H1 (cell line): ENCODE data around the gene DNASE2B. TPM values are rescaled to one million over a fixed set of nuclear protein-coding genes. Genes with fewer than 3 reads are reported as not detected.

Experiments used
- BACH1 ChIP-seq: IDR thresholded peaks from 2 replicates; pipeline ENCODE4 v1.6.1; 2012; ENCODE audit warnings: low read length, improper control_type of control experiment
- CBX8 ChIP-seq: fragments of 300-800, 300-1000 bp; sonication (generic); IDR thresholded peaks from 2 replicates; pipeline ENCODE4 v1.7.1; 2016; ENCODE audit warnings: low read depth, low read length, borderline replicate concordance
- POLR2AphosphoS5 ChIP-seq: IDR thresholded peaks from 2 replicates; pipeline ENCODE4 v1.6.1; 2011; ENCODE audit warnings: low read depth, low read length
- TAF1 ChIP-seq: IDR thresholded peaks from 2 replicates; pipeline ENCODE4 v1.6.1; 2011; ENCODE audit warnings: mild to moderate bottlenecking, low read depth, low read length
- polyA plus RNA-seq, 7 experiments: library from polyadenylated mRNA; depleted of rRNA in 3 of 7; stranded (reverse) in 5 of 7; unstranded in 2 of 7; fragments of >200 nt in 5 of 7; fragments of 200-250 nt in 2 of 7; gene quantifications; 1 replicate in 5 of 7; 2 replicates in 1 of 7; 4 replicates in 1 of 7; pipeline versions ENCODE4 v1.2.1 to v1.2.3, GENCODE V29; 2011 to 2013; ENCODE audit warnings: missing spikeins in 2 of 7, mixed read lengths in 2 of 7
- total RNA-seq: library from RNA; stranded (reverse); fragmentation: NEBNext Ultra II Directional; extraction: Animal tissue kit (Norgen Biotek cat#: 25700); gene quantifications from 2 replicates; pipeline ENCODE4 v1.2.1, GENCODE V29; 2021
- TF ChIP-seq, protein P1 (sequence below): fragments of 300-600 bp; sonication (generic); IDR thresholded peaks from 2 replicates; pipeline ENCODE4 v1.7.1; 2012; ENCODE audit warnings: low read length, moderate library complexity, mild to moderate bottlenecking, inconsistent platforms; ENCODE audit not compliant: insufficient replicate concordance

DNASE2B gene
- total and polyA plus RNA-seq, 2 of the 8 experiments (the other 6 are each of a cell fraction or from before 2014, with no cell fraction given) = not detected

DNA sequence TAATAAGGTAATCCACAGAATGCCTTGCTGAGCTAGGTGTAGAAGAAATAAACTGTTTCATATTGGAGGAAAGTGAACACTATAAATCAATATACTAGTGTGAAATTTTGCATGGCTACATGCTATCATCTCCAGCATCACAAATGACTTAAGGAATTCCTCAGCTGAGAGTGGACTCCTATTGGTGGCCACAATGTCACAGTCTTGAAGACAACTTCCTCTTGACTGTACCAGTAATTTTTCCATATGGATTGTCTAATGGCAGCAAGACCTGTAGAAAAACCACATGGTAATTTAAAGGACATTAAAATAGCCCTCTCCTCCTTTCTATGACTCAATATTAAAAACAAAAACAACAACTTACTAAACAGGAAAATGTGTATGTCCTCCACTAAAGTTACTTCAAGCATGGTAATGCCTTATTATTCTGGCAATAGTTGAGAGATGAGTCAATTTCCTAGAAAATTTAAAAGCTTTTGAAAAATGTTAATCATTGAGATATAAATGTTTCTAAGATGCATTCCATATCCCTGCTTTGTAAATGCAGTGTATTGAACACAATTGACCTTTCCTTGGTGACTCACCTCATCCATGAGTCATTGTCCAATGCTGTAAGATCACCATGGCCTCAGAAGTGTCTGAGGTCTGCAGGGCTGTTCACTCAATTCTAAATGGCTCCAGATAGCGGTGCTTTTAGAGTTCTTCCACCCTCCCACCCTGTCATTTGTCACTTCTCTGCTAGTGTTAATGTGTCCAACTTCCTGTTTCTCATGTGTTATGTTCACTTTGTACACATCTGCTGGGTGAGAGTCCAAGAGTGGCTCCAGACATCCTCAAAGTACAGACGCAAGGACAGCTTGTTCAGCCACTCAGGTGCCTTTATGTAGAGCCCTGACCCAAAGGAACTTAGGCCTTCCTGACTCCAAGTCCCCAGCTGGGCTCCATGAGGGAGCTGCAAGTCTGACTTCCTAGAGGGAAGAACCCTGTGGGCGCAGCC lies 32.8 kb upstream of the DNASE2B start (continued):
- TF ChIP-seq, protein P1, sequence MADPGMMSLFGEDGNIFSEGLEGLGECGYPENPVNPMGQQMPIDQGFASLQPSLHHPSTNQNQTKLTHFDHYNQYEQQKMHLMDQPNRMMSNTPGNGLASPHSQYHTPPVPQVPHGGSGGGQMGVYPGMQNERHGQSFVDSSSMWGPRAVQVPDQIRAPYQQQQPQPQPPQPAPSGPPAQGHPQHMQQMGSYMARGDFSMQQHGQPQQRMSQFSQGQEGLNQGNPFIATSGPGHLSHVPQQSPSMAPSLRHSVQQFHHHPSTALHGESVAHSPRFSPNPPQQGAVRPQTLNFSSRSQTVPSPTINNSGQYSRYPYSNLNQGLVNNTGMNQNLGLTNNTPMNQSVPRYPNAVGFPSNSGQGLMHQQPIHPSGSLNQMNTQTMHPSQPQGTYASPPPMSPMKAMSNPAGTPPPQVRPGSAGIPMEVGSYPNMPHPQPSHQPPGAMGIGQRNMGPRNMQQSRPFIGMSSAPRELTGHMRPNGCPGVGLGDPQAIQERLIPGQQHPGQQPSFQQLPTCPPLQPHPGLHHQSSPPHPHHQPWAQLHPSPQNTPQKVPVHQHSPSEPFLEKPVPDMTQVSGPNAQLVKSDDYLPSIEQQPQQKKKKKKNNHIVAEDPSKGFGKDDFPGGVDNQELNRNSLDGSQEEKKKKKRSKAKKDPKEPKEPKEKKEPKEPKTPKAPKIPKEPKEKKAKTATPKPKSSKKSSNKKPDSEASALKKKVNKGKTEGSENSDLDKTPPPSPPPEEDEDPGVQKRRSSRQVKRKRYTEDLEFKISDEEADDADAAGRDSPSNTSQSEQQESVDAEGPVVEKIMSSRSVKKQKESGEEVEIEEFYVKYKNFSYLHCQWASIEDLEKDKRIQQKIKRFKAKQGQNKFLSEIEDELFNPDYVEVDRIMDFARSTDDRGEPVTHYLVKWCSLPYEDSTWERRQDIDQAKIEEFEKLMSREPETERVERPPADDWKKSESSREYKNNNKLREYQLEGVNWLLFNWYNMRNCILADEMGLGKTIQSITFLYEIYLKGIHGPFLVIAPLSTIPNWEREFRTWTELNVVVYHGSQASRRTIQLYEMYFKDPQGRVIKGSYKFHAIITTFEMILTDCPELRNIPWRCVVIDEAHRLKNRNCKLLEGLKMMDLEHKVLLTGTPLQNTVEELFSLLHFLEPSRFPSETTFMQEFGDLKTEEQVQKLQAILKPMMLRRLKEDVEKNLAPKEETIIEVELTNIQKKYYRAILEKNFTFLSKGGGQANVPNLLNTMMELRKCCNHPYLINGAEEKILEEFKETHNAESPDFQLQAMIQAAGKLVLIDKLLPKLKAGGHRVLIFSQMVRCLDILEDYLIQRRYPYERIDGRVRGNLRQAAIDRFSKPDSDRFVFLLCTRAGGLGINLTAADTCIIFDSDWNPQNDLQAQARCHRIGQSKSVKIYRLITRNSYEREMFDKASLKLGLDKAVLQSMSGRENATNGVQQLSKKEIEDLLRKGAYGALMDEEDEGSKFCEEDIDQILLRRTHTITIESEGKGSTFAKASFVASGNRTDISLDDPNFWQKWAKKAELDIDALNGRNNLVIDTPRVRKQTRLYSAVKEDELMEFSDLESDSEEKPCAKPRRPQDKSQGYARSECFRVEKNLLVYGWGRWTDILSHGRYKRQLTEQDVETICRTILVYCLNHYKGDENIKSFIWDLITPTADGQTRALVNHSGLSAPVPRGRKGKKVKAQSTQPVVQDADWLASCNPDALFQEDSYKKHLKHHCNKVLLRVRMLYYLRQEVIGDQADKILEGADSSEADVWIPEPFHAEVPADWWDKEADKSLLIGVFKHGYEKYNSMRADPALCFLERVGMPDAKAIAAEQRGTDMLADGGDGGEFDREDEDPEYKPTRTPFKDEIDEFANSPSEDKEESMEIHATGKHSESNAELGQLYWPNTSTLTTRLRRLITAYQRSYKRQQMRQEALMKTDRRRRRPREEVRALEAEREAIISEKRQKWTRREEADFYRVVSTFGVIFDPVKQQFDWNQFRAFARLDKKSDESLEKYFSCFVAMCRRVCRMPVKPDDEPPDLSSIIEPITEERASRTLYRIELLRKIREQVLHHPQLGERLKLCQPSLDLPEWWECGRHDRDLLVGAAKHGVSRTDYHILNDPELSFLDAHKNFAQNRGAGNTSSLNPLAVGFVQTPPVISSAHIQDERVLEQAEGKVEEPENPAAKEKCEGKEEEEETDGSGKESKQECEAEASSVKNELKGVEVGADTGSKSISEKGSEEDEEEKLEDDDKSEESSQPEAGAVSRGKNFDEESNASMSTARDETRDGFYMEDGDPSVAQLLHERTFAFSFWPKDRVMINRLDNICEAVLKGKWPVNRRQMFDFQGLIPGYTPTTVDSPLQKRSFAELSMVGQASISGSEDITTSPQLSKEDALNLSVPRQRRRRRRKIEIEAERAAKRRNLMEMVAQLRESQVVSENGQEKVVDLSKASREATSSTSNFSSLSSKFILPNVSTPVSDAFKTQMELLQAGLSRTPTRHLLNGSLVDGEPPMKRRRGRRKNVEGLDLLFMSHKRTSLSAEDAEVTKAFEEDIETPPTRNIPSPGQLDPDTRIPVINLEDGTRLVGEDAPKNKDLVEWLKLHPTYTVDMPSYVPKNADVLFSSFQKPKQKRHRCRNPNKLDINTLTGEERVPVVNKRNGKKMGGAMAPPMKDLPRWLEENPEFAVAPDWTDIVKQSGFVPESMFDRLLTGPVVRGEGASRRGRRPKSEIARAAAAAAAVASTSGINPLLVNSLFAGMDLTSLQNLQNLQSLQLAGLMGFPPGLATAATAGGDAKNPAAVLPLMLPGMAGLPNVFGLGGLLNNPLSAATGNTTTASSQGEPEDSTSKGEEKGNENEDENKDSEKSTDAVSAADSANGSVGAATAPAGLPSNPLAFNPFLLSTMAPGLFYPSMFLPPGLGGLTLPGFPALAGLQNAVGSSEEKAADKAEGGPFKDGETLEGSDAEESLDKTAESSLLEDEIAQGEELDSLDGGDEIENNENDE = no peak
- no peak for TF ChIP-seq CBX8
- TF ChIP-seq TAF1 = no peak
- TF ChIP-seq BACH1 = no peak
- no peak for TF ChIP-seq POLR2AphosphoS5
